Stimulated activated CD4-positive, alpha-beta T cell treated with anti-CD3 and anti-CD28 coated beads, TNF-alpha, amount 100 ng/mL, for 4 hours (primary cell): ENCODE measurements around the gene IQSEC1.

Source experiments
- DNase-seq, 3 experiments: peaks; one replicate each; pipeline ENCODE4 v3.0.0-alpha.2; 2020; ENCODE audit warnings: low read depth in 3 of 3

The IQSEC1 gene

DNA sequence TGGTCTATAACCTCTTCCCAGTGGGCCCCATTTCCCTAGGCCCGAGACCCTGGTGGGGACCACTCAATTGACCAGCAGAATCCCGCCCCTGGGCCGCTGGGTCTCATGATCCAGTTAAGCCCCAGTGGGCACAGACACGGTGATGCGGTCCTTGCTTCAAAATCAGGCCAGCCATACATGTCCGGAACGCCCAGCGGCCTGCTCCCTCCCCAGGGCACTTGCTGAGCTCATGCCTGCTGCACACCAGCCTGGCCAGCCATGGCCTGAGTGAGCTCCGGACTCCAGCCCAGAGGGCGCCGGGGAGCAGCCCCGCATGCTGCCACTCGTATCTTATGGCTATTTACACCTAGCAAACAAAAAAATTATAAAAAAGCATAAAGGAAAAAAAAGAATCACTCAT lies 34.4 kb upstream of the IQSEC1 start:
- DNase-seq, result no peak

DNA sequence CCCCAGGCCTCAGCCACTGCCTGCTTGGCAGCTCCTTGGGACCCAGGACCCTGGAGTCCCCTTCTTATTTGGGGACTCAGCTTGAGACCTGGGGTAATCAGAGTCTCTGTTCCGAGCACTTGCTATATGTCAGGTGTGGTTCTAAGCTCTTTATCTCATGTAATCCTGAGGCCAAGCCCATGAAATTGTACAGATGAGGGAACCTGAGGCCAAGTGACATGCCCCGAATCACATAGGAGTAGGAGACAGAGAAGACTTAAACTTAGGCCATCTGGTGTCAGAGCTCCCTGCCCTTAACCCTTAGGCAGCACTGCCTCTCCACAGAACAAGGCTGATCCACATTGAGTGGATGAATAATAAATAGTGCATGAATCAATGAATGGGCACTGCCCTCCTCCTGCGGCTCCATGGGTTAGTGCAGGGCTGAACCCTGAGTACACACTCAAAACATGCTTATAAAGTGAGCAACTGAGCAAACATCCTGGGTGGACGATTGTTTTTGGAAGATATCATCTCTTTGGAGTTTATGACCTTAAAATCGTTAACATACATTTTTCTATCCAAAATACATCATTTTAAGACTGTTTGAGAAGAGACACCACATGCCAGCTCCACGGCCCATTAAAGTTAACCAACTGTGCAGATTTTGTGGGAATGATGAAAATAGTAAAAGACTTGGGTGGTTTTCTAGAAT lies 33.2 kb upstream of the IQSEC1 start:
- no peak for DNase-seq

DNA sequence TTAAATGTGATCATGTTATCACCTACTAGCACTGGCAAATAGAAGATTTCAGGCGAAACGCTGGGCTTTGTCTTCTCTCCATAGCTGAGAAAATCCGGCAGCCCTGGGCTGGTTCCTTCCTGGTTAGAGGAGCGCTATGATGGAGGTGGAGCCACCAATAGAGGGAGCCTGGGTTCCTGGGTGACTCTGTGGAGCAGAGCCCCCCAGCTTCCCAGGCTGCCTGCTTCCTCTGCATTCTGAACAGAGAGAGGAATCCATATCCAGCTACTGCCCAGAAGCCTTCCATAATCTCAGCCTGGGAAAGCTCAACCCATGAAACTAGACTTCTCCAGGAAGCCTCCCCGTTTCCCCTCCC lies 32.6 kb upstream of the IQSEC1 start:
- no peak for DNase-seq

DNA sequence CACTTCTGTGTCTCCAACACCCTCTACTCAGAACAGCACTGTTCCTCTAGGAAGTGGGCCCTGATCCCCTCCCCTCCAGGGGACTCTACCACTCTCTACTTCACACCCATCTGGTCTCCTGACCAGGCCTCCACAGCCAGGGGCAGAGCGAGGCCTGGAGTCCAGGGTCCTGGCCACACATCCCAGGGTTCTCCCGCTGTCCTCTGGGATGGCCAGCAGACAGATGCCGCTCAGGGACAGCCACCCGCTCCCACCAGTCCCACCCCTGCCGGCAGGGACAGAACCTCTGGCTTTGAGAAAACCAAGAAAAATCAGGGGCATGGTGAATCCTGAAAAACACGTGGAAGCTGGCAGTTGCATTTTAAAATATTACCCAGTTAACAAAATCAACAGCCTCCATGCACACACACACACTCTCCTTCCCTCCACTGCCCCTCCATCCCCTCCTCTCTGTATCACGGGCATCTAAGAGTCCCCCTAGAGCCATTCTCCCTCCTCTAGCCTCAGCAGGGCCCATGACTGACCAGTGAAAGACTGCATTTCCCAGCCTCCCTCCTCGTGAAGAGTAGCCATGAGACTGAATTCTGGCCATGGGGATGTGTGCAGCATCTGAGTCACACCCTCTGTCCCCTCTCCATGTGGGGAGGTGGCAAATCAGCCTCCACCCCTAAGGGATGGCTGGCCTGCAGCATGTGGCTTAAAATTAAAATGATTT lies 32.1 kb upstream of the IQSEC1 start:
- no peak for DNase-seq

DNA sequence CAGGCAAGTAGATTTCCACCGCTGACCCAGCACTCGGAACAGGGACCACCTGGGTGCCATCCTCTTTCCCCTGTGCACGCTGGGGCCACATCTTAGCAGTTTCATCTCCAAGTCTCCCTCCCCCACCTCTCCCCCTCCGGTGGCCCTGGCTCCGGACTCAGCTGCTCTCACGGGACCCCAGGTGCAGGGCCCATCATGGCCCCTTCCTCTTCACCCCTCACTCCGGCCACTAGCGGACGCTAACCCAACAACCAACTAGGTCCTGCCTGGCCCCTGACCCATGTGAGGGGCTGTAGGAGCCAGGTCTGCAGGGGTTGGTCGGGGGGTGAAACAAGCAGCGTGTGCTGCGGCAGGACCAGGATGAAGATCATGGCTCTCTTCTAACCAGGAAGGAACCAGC lies 31.3 kb upstream of the IQSEC1 start:
- no peak for DNase-seq

DNA sequence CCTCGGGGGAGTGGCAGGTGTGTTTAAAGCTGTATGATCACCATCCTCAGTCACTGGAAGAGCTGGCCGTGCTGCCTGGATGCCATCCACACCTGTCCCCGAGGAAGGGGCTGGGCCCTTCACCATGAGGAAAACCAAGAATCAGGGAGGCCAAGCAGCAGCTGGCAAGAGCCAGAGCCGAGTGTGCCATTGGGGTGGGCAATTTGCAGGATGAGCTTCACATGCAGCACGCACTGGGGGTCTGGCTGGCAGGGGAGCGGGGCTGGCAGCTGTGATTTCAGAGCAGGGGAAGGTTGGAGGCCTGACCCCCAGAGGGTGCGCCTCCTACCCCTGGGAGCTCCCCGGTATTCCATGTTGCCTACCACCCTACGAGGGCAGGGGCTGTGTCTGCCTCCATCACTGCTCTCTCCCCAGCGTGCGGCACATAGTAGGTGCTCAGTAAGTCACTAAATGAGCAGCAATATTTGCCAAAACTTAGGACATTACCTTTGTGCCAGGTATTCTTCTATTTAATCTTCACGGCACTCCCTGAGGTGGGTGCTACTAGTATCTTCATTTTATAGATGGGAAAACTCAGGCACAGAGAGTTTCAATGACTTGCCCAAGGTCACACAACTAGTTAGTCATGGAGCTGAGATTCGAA lies 30.3 kb upstream of the IQSEC1 start:
- no peak for DNase-seq

DNA sequence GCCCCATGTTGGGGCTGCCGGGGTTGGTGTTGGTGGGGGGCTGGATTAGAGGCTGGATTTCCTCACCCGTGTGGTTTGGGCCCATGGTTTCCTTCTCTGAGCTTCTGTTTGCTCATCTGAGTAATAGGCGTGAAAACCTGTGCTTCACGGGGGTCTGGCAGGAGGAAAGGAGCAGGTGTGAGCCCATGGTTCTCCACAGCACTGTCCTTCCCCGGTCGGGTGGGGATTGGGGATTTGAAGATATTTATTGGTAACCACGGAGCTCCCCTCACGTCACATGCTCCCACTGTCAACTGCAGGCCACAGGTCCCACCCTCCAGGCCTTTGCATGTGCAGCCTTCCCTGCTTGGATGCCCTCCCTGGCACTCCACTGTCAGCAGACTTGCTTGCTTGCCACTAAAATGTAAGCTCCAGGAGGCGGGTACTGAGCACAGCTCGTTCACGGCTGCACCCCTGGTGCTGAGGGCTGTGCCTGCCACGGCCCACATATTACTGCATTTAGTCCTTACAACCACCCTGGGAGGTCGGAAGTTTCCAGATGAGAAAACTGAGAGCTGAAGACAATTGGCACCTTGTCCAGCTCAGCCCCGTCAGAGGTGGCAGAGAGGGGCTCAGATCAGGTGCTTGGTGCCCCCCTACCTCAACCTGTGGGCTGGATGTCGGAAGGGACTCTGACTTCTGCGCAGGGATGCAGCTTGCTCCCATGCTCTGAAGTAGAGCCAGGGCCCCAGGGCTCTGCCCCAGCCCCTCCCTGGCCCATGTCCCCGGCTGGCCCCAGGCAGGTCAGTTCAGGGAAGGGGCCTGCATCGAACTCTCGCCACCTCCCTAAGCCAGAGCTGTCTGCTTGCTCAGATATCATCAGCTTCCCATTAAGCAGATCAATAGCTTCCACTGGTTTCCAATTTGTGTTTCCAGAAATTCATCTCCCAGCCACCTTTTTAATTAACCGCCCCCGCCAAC lies 29.4 kb upstream of the IQSEC1 start:
- DNase-seq, result no peak

DNA sequence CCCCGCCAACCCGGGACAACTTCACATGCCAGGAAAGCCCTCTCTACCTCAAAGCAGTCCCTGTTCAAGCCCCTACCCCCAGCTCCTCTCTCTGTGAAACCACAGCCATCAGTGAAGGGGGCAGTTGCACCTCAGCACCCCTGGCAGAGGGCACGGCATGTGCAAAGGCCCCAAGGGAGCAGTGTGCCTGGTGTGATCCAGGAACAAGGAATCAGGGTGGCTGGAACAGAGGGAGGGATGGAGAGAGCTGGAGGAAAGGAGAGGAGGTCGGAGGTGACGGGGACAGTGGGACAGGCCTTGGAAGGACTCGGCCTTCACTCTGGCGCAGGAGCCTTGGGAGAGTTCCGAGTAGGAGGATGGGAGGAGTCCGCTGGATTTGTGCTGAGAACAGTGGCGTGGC lies 26.5 kb upstream of the IQSEC1 start:
- DNase-seq, result no peak

DNA sequence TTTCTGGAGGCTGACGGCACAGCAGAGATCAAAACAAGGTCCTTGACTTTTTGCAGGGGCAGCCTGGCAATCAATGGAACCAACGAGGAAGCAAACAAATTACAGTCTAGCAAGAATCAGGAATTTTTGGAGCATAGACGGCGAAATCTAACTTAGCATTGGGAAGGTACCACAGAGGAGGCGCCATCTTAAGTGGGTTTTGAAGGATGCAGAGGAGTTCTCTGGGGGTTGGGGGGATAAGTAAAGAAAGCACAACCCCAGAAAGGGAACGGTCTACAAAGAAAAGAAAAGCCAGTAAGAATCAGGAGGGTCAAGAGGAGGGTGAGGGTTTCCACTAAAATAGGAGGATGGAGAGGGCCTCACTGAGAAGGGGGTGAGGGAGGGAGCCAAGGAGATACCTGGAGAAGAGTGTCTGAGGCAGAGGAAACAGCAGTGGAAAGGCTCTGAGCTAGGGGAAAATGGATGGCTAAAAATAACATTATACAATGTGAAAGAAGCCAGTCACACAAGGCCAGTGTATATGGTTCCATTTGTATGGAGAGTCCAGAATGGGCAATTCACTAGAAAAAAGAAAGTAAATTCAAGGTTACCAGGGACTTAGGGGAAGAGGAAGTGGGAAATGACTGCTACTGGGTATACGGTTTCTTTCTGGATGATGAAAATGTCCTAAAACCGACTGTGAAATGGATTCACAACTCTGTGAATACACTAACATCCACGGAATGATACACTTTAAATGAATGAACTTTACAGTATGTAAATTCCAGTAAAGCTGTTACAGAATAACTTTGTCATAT lies 25.2 kb upstream of the IQSEC1 start:
- no peak for DNase-seq

DNA sequence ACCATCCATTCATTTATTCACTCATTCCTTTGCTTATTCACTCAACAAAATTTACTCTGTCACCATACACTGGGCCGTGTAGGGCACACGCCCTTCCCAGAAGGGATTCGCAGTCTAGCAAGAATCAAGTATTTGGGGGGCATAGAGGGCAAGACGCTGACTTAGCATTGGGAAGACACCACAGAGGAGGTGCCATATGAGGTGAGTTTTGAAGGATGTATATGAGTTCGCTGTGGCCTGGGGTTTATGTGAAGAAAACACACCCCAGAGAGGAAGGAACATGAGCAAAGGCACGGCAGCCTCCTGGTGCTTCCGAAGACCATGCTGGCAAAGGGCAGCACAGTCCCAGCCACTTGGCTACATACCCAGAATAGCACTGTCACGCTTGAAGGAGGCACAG lies 23.1 kb upstream of the IQSEC1 start:
- DNase-seq, result no peak

DNA sequence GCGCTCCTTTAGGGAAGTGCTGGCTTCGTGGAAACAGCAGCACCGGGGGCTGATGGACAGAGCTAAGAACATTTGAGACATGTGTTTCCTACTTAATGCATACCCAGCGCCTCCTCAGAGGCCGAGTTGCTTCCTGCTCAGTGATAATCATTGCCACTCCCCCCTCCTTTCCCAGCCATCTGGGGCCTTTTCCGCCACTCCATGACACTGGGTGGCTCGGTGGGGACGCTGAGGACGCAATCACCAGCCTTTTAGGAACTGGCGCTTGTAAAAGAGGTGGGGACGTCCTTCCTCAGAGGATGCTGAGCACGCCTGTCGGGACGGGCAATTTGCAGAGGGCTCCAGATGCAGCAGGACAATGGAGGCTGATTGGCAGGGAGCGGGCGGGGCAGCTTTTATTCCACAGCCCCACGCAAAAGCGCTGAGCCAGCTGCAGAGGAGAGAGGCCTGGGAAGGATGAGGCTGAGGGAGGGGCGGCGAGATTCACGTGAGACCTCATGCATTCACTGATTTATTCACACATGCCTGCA lies 22.2 kb upstream of the IQSEC1 start:
- no peak for DNase-seq

DNA sequence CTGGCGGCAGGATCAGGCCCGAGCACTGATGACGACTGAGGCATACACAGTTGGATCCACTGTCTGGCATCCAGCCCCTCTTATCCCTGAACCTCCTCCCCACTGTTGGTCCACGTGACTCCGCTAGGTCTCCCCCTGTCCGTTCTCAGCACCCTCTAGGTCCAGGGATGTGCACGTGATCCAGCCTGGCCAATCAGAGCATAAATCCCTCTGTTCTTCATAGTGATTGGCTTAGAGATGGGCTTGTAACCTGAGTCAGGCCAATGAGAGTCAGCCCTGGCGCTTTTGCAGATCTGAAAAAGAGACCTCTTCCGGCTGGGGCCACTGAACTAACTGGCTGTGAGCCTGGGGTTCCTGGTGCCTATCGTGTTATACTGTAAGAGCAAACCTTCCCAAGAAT lies 20.5 kb upstream of the IQSEC1 start:
- no peak for DNase-seq

DNA sequence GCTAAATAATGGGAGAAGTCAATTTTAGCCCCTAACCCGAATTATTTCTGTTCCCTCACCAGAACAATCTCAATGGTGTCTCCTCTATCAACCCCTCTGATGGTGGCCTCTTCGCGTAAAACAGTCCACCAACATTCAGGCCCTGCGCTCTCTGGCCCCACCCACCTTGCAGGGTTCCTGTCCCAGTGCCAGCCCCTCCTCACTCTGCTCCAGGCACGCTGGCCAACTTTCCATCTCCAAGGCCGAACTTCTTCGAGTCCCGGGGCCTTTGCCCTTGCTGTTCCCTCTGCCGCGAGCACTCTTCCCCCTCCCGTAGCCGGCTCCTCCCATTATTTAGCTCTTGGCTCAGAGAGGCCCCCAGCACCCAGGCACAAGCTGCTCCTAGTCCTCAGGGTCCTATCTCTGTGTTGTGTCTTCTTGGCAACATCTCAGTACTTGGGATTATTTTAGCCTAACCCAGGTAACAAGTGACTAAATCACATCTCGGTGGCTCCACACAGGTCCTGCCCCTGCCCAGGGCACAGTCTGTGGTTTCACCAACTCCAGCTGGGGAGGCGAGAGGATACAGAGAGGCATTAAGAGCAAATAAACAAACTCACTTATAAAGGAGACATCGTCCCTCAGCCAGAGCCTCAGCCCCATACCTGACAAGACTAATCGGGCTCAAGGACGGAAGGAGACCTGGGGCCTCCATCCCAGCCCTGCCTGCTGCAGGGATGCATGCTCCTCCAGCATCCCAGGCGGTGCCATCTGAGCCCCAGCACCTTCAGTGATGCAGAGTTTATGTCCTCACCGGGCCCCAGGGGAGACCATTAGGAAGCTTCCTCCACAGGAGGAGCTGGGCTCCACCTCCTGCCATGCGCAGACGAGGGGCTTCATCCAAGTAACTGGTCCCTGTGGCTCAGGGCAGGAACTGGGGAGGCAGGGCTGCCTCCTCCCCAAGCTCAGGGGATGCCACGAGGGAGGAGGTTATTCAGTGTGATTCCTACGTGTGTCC lies 19.7 kb upstream of the IQSEC1 start:
- DNase-seq, result no peak

DNA sequence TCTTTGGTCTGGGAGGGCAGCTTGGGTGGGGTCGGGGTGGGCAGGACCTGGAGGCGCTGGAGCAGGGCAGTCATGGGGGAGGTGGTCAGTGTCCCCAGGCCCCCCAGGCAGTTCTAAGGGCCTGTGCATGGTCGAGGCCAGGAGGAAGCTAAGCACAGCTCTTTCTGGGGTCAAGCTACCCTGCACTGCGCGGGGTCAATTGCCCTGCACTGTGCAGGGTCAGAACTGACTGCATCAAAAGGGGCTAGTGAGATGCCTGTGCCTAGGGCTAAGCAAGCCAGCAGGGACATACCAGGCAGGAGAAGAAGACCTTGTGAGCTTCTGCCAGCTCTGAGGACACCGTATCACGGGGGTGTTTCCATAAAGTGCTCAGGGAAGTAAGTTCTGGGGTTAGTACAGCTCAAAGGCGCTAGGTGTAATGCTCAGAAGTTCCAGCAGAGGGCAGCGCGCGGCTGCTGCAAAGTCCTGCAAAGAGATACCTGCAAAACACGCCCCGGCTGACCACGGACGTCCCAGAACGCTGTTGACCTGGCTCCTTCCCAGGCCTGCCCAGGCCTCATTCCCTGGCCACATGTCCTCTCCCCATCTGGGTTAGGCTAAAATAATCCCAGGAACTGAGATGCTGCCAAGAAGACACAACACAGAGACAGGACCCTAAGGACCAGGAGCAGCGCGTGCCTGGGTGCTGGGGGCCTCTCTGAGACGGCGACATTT lies 18.8 kb upstream of the IQSEC1 start:
- DNase-seq, result peak; percentile 58 to 62 (median 61)

DNA sequence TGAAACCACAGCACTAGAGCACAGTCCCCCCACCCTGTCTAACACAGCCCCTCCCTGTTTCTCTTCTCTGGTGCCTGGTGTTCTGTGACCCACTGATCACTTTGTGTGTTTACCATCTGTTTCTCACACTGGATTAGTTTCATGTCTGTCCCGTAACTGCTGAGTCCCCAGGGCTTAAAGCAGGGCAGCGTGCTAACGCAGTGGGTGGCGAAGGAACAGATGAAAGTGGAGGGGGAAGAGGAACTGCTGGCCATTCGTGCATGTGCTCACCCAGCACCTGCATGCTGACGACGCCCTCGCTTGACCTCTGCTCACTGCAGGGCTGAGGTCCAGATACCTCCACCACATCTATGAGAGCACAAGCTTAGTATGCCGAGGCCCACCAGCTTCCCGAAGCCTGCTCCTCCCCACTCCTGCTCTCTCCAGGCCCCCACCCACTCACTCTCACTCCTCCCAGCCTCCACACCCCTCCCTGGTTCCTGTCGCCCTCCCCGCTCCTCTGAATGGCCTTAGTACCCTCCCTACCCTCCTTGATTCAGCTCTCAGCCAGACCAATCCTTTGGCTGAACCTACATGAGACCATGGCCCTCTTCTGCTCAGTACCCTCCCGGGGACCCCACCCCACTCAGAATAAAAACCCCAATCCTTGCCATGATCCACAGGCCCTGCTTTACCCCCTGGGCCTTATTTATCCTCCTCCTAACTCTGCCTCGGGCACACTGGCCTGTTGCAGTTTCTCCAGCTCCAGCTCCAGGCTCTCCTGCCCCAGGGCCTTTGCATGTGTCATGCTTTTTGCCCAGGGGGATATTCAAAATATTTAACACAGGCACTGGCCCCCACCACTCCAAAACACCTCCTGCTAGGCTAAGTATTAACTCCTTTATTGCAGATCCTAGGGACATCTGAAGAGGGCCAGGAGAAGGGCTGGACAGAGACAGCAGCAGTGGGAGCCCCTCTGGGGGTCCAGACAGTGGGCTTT lies 15.1 kb upstream of the IQSEC1 start:
- no peak for DNase-seq

DNA sequence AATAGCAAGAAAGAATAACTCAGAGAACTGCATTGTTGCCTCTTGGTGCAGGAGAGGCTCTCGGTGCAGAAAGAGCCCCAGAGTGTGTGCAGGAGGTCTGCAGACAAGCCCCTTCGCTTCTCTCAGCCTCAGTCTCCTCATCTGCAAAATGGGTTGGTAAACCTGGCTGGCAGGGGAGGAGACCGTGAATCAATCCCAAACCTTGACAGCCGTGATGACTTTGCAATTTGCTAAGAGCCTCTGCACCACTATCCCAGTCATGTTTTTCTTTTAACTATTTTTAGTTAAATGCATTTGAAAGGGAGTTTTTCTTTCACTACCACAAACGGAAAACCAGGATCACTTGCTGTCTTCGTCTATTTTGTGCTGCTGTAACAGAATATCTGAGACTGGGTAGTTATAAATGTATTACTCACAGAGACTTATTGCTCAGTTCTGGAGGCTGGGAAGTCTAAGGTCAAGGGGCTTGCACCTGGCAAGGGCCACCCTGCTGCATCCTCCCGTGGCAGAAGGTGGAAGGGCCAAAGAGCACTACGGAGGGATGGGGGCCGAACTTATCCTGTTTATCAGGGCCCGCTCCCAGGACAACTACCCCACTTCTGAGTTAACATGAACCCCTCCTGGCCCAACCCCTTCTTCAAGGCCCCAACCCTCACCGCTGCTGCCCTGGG lies 14.2 kb upstream of the IQSEC1 start:
- DNase-seq, result no peak

DNA sequence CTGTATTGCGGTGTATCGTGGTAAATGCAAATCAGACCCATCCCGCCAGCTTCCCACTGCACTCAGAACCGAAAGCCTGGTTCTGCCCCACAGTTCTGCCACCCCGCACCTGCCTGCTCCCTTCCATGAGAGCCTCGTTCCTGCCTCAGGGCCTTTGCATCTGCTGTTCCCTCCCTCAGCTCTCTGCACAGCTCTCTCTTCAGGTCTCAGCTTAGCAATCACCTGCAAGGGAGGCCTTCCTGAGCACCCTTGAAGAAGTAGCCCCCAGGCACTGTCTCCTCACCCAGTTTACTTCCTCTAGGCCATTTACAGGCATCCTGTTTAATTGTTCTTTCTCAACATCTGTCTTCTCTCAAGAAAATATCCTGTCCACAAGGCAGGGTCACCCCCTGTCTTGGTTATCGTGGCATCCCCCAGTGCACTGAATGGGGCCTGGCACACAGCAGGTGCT lies 13.3 kb upstream of the IQSEC1 start:
- no peak for DNase-seq
